HG03196 (cell line): Measurements from ENCODE around the gene NBAS.
"Not testable (repeated sequence)": the region's sequence is repeated elsewhere in the genome, so short reads cannot be mapped to it uniquely, and the experiment has no call there.

ENCODE experiments used
- ATAC-seq: cut with Tn5 transposase; IDR thresholded peaks from one replicate; pipeline ENCODE4 v1.9.1; 2021; ENCODE audit not compliant: unreplicated experiment

Gene NBAS

DNA sequence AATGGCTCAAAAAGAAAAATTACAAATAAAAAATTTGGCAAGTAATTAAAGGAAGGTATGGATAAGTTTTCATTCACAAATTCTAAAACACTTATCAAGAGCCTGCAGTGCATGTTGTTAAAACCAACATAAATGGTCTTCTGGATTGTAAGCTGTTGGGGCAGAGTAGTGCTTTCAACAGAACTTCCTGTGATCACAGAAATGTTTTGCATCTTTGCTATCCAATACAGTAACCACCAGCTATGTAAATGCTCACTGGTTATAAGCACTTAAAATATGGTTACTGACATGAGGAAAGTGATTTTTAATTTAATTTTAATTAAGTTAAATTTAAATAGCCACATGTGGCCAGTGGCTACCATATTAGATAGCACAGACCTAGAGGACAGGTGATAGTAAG lies 133.1 kb downstream of the NBAS start:
- no peak for ATAC-seq

DNA sequence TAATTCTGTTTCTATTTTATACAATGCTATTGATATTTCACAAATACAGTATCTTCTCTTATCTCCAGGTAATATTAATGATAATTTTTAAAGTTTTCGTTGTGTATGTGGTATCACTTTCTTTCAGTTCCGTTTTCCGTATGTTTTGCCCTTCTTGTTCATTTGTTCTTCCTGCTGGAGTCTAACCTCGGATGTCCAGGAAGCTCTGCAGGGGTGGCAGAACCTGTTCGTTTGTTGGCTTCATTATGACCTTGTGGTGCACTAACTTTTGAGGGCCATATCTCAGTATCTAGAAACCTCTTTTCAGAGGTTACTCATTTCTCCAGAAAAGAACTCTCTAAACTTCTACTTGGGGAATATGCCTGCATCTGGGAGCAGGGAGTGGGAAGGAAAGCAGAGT lies 134.5 kb downstream of the NBAS start:
- ATAC-seq: no peak

DNA sequence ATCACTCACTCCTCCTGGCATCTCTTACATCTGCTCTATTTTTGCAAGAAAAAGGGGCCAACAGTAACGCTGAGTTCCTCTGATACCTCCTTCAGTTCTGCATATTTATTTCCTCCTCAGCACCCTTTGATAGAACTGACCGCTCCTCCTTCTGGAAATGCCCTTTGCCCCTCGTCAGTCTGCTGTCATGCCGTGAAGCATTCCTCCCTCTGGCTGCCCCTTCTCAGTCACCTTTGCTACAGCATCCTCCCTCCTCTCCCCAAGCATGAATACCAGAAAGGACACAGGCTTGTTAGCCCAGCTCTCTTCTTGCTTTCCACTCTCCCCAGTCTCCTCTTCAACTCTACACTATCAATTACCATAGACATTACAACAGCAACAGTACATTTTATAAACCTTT lies 135.4 kb downstream of the NBAS start:
- no peak for ATAC-seq

DNA sequence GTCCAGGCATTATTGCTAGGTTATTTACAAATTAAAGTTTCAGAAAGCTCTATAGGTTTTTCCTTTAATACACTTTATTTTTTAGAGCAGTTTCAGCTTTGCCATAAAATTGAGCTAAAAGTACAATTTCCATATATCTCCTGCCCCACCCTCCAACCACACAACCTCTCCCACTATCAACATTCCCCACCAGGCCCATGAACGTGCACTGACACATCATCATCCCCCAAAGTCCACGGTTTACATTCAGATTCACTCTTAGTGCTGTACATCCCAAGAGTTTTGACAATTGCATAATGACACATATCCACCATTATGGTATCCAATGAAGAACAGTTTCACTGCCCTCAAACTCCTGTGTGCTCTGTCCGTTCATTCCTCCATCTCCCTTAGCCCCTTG lies 139.4 kb downstream of the NBAS start:
- no peak for ATAC-seq

DNA sequence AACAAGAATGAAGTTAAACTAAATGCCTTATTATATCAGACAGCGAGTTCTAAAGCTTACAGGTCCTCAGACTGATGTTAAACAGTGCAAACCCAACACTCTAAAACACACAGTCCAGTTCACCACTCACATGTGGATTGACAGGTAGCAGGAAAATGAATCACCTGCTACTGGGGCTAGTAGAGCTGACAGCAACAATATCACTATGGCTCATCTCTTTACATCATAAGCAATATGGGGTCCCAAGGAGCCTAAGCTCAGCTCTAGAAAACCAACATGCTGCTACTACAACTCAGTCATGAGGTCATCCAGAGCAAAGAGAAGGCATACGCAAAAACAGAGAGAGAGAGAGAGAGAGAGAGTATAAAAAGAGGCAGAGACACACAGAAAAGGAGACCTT lies 145.4 kb downstream of the NBAS start:
- ATAC-seq: no peak

DNA sequence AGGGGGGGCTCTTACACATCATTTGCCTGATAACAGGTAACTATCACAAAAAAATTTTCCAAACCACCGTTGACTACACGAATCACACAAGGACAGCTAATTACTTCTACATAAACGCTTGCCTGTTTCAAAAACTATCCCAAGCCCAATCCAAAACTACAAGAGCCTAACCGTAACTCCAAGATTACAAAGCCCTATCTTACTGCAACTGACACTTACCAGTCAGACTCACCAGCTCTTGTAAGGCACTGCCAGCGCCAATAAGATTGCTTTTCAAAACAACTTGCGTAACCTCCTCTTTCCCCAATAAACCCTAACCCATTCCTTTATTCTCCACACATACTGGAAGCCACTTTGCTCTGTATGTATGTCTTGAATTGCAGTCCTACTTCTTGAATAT lies 148.4 kb downstream of the NBAS start:
- no peak for ATAC-seq

DNA sequence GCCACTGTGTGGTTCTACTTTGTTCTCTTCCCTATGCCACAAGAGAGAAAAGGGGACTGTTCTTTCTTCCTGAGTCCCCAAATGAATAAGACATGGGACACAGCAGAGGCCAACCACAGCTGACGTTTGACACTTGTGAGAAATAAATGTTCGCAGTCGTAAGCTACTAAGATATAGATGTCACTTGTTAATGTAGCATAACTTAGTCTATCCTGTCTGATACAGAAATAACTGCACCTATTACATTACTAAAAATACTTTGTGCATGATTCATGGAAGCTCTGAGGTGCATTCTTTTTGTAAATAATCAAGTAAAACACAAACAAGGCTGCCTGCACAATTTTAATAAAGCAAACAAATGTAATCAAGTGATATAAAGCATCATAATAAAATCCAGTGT lies 148.8 kb downstream of the NBAS start:
- no peak for ATAC-seq

DNA sequence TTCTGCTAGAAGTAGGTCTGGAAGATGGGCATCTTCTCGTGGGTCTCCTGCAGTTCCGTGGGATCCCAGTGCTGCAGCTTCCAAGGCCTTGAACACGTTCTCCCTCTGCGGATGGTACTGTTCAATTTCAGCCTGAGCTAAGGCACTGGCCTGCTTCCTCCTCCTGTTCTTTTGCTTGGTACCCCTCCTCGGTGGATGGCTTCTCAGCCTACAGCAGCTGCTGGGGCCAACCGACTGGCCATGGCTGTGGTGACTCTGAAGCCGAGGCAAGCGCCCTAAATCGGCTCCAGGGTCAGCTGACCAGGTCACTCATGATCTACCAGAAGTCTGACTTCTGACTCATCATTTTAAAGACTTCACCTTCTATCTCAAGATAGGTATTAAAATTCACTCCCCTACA lies 150.2 kb downstream of the NBAS start:
- ATAC-seq: no peak

DNA sequence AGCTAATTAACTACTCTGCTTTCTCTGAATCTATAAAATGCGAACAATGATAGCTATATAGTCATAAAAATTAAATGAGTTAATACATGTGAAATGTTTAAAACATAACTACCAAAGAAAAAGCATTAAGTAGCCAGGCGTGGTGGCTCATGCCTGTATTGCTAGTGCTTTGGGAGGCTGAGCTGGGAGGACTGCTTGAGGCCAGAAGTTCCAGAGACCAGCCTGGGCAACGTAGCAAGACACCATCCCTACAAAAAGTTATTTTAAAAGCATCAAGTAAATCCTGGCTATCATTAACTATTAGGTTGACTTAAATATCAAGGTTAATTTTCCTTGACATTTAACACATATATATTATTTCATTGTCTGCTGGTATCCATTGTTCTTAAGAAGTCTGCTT lies 152.4 kb downstream of the NBAS start:
- ATAC-seq: no peak

DNA sequence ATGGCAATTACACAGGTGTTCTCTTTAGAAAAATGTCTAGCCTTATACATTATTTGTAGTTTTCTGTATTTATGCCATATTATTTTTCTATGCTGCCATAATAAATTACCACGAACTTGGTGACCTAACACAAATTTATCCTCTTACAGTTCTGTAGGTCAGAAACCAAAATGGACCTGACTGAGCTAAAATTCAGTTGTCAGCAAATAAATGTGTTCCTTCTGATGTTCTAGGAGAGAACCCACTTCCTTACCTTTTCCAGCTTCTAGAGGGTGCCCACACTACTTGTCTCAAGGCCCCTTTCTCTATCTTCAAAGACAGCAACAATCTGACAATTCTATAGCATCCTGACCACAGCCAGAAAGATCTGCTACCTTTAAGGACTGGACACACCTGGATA lies 153.5 kb downstream of the NBAS start:
- ATAC-seq: no peak

DNA sequence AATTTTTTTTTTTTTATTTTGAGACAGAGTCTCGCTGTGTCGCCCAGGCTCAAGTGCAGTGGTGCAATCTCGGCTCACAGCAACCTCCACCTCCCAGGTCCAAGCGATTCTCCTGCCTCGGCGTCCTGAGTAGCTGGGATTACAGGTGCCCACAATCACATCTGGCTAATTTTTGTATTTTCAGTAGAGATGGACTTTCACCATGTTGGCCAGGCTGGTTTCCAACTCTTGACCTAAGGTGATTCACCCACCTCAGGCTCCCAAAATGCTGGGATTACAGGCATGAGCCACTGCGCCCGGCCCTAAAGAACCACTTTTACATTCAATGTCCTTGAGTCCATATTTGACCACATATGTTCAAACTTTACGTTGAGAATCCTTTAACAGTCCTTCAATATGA lies 156.6 kb downstream of the NBAS start:
- ATAC-seq: not testable (repeated sequence)

DNA sequence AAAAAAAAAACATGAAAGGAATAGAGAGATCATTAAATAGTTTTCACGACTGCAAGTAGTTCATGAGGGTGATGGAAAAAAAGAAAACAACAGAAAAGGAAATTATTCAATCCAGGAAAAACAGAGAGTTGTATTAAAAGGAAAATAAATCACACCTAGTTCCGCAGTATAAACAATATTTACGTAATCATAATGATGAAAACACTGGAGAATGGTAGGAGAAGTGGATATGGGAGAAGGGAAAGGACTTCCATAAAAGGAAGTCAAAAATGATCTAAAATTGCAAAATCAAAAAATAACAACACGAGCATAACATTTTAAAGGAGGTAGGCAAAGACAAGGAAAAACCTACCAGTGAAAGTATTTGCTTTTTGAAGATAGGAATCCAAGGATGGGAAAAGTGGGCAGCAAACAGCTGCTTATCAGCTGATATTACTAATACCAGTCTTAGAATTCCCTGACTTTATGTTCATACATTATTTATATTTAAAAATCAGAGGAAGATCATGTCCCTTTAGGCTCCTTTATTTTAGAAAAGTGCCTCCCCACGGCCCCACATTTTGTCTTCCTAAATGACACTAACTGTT lies 160.8 kb downstream of the NBAS start:
- no peak for ATAC-seq

DNA sequence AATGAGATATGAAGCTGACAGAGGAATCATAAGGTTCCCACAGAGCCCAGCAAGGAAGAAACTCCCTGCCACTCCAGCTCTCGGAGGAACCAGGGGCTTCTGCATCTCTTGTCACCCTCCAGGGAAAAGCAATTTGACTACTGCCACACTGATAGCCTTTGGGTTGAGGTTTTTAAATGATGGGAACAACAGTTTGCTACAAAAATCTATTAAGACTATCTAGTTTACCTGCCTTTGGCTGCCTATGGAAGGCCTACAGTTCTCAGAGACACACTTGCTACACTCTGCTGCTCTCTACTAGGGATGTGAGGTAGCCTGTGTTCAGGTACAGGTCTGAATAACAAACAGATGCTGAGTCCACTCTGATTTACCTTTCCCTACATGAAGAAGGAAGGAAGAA lies 161.9 kb downstream of the NBAS start:
- ATAC-seq: no peak

DNA sequence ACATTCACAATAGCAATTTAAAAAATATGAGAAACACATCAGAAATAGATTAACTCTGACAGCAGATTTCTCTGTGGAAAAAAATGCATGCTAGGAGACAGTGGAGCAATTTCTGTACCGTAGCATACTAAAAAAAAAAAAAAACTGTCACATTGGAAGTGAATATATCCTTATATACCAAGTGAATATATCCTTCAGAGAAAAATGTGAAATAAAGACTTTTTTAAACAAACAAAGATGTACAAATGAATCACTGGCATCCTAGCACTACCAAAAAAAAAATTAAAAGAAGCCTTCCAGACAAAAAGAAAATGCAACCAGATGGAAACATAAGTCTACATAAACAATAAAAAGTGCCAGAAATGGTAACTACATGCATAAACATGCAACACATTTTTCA lies 169.4 kb downstream of the NBAS start:
- no peak for ATAC-seq

DNA sequence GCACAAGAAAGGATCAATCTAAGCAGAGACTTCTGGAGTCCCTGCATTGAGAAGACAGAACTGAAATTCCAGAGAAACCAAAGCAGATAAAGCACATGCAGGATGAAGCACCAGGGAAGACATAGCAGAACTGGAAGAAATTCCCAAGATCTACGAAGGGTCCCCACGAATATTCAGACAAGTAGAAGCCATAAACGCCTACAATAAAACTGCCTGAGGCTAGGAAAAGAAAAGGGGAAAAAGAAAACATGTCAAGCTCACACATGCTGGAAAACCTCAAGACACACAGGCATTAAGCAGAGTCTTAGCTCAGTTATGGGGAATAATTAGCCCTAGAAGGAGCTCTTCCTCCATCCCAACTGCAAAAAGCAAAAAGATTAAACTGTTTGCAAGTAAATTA lies 171.2 kb downstream of the NBAS start:
- no peak for ATAC-seq

DNA sequence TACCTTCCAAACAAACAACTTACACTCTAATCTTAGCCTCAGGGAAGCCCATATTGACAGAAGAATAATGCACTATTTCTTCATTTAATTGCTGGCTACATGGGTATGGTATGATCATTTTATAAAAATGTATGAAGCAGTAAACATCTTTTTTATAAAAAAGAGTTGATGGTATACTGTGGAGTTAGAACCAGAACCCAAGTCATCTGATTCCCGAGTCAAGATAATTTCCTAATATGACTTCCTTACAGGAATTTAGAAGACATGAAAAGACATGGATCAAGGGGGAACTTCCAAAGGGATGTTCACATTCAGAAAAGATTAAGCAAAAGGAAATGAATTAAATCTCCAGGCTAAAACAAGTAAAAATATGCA lies 171.8 kb downstream of the NBAS start:
- ATAC-seq: no peak

DNA sequence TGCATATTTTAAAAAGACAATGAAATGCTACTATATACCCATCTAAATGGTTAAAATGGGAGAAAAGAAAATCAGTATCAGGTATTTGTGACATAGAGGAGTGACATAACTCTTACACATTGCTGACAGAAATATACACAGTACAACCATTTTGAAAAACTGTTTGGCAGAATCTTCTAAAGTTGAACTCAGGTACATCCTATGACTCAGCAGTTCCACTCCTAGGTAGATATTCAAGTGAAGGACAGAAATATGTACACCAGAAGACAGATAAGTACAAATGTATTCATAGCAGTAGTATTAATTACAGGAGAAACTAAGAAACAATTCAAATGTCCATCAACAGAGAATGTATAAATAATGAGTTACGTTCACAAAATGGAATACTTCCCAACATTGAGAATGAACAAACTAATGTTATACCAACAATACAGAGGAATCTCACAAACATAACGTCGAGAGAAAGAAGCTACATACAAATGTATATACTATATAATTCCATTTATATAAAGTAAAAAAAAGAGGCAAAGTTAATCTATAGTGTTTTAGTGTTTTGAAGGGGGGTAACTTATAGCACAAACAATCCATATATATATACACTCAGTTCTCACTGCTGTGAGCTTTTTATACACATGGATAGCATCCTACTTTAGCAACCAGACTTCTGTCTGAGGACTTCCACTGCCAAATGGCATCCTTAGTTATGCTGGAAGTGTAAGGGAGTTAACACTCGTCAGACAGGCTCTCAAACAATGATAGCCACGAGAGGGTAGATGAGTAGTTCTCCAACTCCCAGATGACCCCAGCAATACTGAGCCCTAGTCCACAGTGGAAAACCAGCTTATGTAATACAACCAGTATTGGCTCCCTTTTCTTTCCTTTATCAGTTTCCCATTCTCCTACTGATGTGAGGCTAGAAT lies 172.5 kb downstream of the NBAS start:
- no peak for ATAC-seq

DNA sequence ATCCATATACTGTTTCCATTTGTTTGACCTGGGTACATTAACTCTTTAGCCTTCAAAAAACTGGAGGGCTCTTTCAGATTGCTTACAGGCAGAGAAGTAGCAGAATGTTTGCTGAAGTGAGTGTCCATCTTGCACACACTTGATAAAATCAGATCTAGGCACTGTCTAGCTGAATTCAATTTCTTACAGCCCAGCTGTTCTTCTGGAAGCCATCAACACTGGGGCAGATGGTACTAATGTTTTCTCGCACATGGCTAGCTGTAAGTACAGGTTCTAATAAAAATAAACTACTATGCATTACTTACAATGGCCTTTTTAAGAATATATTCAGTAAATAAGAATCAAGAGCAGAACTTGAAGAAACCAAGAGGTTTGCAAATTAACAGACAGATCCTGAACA lies 175.9 kb downstream of the NBAS start:
- no peak for ATAC-seq

DNA sequence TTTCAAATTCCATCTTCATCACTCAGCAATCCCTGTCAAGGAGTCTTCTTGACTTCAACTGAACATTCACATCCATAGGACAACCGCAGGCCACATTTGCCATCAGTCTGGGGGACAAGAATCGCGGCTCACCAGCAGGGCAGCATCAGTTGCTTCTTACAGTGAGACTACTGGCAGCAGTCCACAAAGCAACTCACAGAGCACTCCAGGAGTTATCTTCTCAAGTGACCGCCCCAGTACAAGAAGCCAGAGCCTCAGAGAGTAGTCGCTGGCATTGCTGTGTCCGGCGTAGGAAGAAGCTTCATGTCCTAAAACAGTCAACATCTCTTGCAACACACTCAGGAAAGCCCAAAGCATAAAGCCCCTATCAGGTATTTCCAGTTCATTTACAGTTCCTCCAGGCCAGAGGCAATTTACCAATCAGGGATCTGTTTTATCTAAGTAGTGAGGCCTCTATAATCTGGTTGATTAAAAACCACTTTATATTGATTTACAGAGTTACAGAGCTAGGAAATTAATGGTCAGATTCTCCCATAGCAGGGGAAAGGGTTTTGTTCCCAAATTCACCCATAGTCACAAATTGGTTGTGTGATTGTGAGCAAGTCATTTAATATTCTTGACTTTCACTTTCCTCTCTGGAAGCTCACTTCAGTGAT lies 177.3 kb downstream of the NBAS start:
- ATAC-seq: no peak

DNA sequence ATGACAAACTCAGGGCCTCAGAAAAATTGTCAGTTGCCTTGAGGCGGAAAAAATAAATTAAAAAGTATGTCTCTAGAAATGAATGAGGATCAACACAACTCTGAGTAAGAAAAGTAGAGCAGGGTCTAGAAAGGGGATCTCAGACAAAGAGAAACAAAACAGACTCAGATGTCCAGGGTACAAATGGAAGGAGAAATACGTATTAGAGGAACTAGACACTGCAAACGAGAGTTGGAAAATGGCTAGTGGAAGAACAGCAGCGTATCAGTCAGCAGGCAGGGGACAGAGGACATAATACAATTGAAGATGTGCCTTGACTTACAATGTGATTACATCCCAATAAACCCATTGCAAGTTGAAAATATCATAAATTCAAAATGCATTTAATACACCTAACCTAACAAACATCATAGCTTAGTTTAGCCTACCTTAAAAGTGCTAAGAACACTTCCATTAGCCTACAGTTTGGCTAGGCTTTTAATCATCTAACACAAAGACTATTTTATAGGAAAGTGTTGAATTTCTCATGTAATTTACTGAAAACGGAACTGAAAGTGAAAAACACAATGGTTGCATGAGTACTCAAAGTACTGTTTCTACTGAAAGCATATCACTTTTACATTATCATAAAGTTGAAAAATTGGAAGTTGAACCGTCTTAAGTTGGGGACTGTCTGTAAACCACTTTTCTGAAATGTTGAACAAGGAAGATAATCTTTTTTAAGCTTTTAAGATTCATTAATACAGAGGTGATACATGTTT lies 182.8 kb downstream of the NBAS start:
- ATAC-seq: peak; percentile 83

DNA sequence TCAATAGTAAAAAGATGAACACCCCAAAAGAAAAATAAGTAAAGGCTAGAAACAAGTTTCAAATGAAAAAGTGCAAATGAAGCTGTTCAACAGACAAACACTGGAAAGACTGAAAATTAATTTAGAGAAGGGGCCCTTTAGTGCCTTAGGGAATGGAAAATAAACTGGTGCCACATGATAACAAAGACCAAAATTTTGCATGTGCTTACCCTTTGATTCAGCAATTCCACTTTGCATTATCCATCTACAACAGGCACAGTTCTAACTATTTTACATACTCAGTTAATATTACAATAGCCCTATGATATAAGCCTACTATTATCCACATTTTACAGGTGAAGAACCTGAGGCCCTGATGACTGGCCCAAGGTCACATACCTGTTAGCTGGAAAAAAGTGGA lies 183.9 kb downstream of the NBAS start:
- no peak for ATAC-seq

DNA sequence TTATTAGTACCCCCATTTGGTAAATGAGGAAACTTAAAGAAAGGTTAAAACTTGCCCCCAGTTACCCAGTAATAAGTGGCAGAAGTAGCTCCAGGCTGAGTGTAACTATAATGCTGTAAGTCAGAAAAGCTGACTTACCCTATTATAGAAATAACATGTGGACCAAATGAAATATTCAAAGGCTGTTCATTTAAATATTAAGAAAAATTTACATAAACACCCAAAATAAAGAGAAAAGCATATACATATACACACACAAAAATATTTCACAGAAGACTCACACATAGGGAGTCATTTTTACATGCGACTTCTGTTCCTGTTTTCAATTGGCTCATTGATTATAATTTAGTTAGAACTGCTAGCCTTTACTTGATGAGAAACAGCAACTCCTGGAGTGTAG lies 189.1 kb downstream of the NBAS start:
- no peak for ATAC-seq
